Measurements from ENCODE around the gene SEL1L3.
"Not testable (repeated sequence)": the region's sequence is repeated elsewhere in the genome, so short reads cannot be mapped to it uniquely, and the experiment has no call there.

Gene SEL1L3

GRCh38 chr4:25867781-25868294 is 5.0 kb upstream of the SEL1L3 start:
- Histone ChIP-seq H3K4me3 (ENCODE audit: low read depth, low read length) (no peak overlapping the region), H3K4me1 (ENCODE audit: control insufficient read depth, insufficient read depth, low read length) (no peaks in the 10 kb centered on the region), H3K9me3 (ENCODE audit: control insufficient read depth, insufficient read depth, low read depth, low read length) (no peaks in the 10 kb centered on the region), H3K27ac (ENCODE audit: extremely low read depth, low read depth, low read length) (no peak overlapping the region), H3K36me3 (ENCODE audit: control insufficient read depth in 2 of 2, insufficient read depth in 1 of 2, low read length in 2 of 2) (no peaks in the 10 kb centered on the region)
- POLR2A ChIA-PET: no interaction called here
- CTCF ChIA-PET: no interaction called here
- TF ChIP-seq ZFP37 (tag by site-specific recombination; IDR thresholded peaks at IDR 0.05): no peak
- TF ChIP-seq SCRT2 (tag by site-specific recombination; IDR thresholded peaks at IDR 0.05): no peak
- TF ChIP-seq ZNF785 (tag by site-specific recombination; IDR thresholded peaks at IDR 0.05): no peak
- no peak for TF ChIP-seq ZNF202 (tag by site-specific recombination; IDR thresholded peaks at IDR 0.05; ENCODE audit: borderline replicate concordance)
- no peak for TF ChIP-seq ZNF549 (tag by site-specific recombination; IDR thresholded peaks at IDR 0.05)
- no peak for TF ChIP-seq GLI2 (tag by site-specific recombination; IDR thresholded peaks at IDR 0.05; ENCODE audit: borderline replicate concordance, low read depth)
- no peak for TF ChIP-seq ZNF658 (tag by site-specific recombination; IDR thresholded peaks at IDR 0.05)
- TF ChIP-seq SP7 (tag by site-specific recombination; IDR thresholded peaks at IDR 0.05): no peak
- TF ChIP-seq ZNF175 (tag by site-specific recombination; IDR thresholded peaks at IDR 0.05): no peak
- no peak for TF ChIP-seq ZNF335 (tag by site-specific recombination; conservative IDR thresholded peaks at IDR 0.05)
- no peak for TF ChIP-seq ZNF426 (tag by site-specific recombination; IDR thresholded peaks at IDR 0.05)
- no peak for TF ChIP-seq ZBTB17 (tag by site-specific recombination; IDR thresholded peaks at IDR 0.05)
- TF ChIP-seq SCRT1 (tag by site-specific recombination; IDR thresholded peaks at IDR 0.05; ENCODE audit: borderline replicate concordance): no peak
- no peak for TF ChIP-seq ZBTB21 (tag by site-specific recombination; IDR thresholded peaks at IDR 0.05)
- no peak for TF ChIP-seq ZNF558 (tag by site-specific recombination; IDR thresholded peaks at IDR 0.05)
- TF ChIP-seq ZNF544 (tag by site-specific recombination; IDR thresholded peaks at IDR 0.05): no peak
- no peak for TF ChIP-seq ZNF121 (tag by site-specific recombination; IDR thresholded peaks at IDR 0.05)
- no peak for TF ChIP-seq GLI4 (tag by site-specific recombination; IDR thresholded peaks at IDR 0.05)

GRCh38 chr4:25866401-25866800 is 3.6 kb upstream of the SEL1L3 start:
- H3K4me3 ChIP-seq (ENCODE audit: low read depth, low read length); H3K9me3 ChIP-seq (ENCODE audit: control insufficient read depth, insufficient read depth, low read depth, low read length); H3K4me1 ChIP-seq (ENCODE audit: control insufficient read depth, insufficient read depth, low read length); POLR2A ChIA-PET; CTCF ChIA-PET; H3K36me3 ChIP-seq (ENCODE audit: control insufficient read depth in 2 of 2, insufficient read depth in 1 of 2, low read length in 2 of 2); H3K27ac ChIP-seq (ENCODE audit: extremely low read depth, low read depth, low read length): not testable (repeated sequence)

GRCh38 chr4:25865586-25865985 is 2.8 kb upstream of the SEL1L3 start:
- H3K27ac ChIP-seq (ENCODE audit: extremely low read depth, low read depth, low read length): no peak overlapping the region
- no peak overlapping the region for H3K4me3 ChIP-seq (ENCODE audit: low read depth, low read length)
- ChIA-PET CTCF (interaction anchor here (0.6 kb wide), 1 partner anchor 54 kb away, joined by 8 read pairs; no protein-coding TSS in a partner anchor), POLR2A (no interaction called here)
- no peaks in the 10 kb centered on the region for H3K4me1 ChIP-seq (ENCODE audit: control insufficient read depth, insufficient read depth, low read length)
- no peaks in the 10 kb centered on the region for H3K9me3 ChIP-seq (ENCODE audit: control insufficient read depth, insufficient read depth, low read depth, low read length)
- no peaks in the 10 kb centered on the region for H3K36me3 ChIP-seq (ENCODE audit: control insufficient read depth in 2 of 2, insufficient read depth in 1 of 2, low read length in 2 of 2)
- no peak for TF ChIP-seq ZNF677 (tag by site-specific recombination; IDR thresholded peaks at IDR 0.05)
- no peak for TF ChIP-seq ZNF292 (tag by site-specific recombination; IDR thresholded peaks at IDR 0.05; ENCODE audit: borderline replicate concordance, low read depth)
- TF ChIP-seq ZBTB17 (tag by site-specific recombination; IDR thresholded peaks at IDR 0.05): 0 out of 2 replicates have a peak, but pooled peaks have one; percentile 15
- TF ChIP-seq ZNF529 (tag by site-specific recombination; IDR thresholded peaks at IDR 0.05; ENCODE audit: insufficient replicate concordance): no peak
- TF ChIP-seq ZBTB44 (tag by site-specific recombination; IDR thresholded peaks at IDR 0.05): no peak
- TF ChIP-seq SP7 (tag by site-specific recombination; IDR thresholded peaks at IDR 0.05): 0 out of 2 replicates have a peak, but pooled peaks have one; percentile 40
- TF ChIP-seq ATF2 (tag by site-specific recombination; IDR thresholded peaks at IDR 0.05; ENCODE audit: low read depth): no peak
- peak; percentile 47; the same call in 1 of the 2 replicates for TF ChIP-seq KLF17 (tag by site-specific recombination; IDR thresholded peaks at IDR 0.05)
- TF ChIP-seq ZNF621 (tag by site-specific recombination; IDR thresholded peaks at IDR 0.05): no peak
- TF ChIP-seq PRDM10 (tag by site-specific recombination; IDR thresholded peaks at IDR 0.05): peak; percentile 76
